ENCODE data around the gene TMTC1. TPM values are rescaled to one million over a fixed set of nuclear protein-coding genes. Genes with fewer than 3 reads are reported as not detected.

The TMTC1 gene
- total and polyA plus RNA-seq, 2 of the 8 experiments (the other 6 are each of a cell fraction or from before 2014, with no cell fraction given): 15.4 to 20.8 TPM

DNA sequence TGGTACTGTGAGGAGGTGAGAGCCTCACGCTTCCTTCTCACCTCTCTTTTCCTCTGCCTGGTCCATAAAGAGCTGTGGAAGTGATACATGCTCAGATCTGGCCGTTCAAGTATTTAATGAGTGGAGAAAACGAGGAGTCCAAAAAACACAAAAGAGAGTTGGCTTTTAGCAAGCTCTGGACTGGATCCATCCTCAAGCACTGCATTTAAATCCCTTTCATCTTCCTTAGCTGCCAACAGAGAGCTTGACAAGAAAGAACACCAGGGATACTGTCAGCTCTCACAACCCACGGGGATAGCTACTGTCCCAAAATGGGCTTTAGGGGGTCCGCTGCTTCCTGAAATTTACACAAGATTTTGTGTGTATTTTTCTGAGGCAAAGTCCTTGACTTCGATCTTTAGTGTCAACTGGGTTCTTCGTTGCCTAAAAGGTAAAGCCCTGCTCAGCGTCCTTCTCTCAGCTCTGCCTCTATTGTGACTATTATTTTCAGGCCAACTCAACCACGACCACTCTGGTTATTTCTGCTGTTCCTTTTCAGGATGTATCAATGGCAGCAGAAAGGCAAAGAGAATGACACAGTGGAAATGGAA, 120.9 kb downstream of the TMTC1 start (continued):
- no peak for TF ChIP-seq RNF2 (IDR thresholded peaks at IDR 0.05; ENCODE audit: borderline replicate concordance, low read depth, low read length, missing control alignments, poor library complexity, severe bottlenecking)
- TF ChIP-seq, protein P1, sequence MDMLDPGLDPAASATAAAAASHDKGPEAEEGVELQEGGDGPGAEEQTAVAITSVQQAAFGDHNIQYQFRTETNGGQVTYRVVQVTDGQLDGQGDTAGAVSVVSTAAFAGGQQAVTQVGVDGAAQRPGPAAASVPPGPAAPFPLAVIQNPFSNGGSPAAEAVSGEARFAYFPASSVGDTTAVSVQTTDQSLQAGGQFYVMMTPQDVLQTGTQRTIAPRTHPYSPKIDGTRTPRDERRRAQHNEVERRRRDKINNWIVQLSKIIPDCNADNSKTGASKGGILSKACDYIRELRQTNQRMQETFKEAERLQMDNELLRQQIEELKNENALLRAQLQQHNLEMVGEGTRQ (IDR thresholded peaks at IDR 0.05; ENCODE audit: low read length): no peak
- no peak for TF ChIP-seq BCL11A (IDR thresholded peaks at IDR 0.05; ENCODE audit: low read depth in 2 of 2, low read length in 2 of 2)
- no peak for TF ChIP-seq SP1 (IDR thresholded peaks at IDR 0.05; ENCODE audit: low read depth, low read length)
- TF ChIP-seq SP4 (IDR thresholded peaks at IDR 0.05; ENCODE audit: low read length): no peak
